BLaER1 treated with 17β-estradiol and CSF1 and Interleukin-3, amounts not matched to agents 10 nM and 100 nM (cell line): ENCODE results near the gene ACTR3.

Experiments used
- H3K27ac ChIP-seq, 11 experiments: shearing (Covaris generic); formaldehyde crosslinking; 2 replicates each; pipeline ENCODE4 v1.8.1; 2022
- H3K27me3 ChIP-seq, 11 experiments: shearing (Covaris generic); formaldehyde crosslinking; 2 replicates each; pipeline ENCODE4 v1.8.1; 2022
- H3K36me3 ChIP-seq, 11 experiments: shearing (Covaris generic); formaldehyde crosslinking; 2 replicates each; pipeline ENCODE4 v1.8.1; 2022
- H3K4me1 ChIP-seq, 10 experiments: shearing (Covaris generic); formaldehyde crosslinking; 2 replicates each; pipeline ENCODE4 v1.8.1; 2022
- H3K4me2 ChIP-seq, 11 experiments: shearing (Covaris generic); formaldehyde crosslinking; 2 replicates each; pipeline ENCODE4 v1.8.1; 2022
- H3K4me3 ChIP-seq, 10 experiments: shearing (Covaris generic); formaldehyde crosslinking; 2 replicates each; pipeline ENCODE4 v1.8.1; 2022
- H3K9ac ChIP-seq, 11 experiments: shearing (Covaris generic); formaldehyde crosslinking; 2 replicates each; pipeline ENCODE4 v1.8.1; 2022
- H3K9me3 ChIP-seq, 11 experiments: shearing (Covaris generic); formaldehyde crosslinking; replicated peaks in 1 of 11; 2 replicates each; pipeline ENCODE4 v1.8.1; 2022
- H4K20me1 ChIP-seq, 11 experiments: shearing (Covaris generic); formaldehyde crosslinking; 2 replicates each; pipeline ENCODE4 v1.8.1; 2022
- Cebpa-rat ChIP-seq, 11 experiments: shearing (Covaris generic); IDR thresholded peaks; 2 replicates each; pipeline ENCODE4 v1.8.1; 2022

The ACTR3 gene

GRCh38 chr2:113848758-113849415 lies 41.0 kb upstream of the ACTR3 start:
- Histone ChIP-seq H3K27me3 (no peaks in the 10 kb centered on the region), H3K9ac (no peak overlapping the region), H3K4me1 (peaks cover 0 to 18% (median 0%) of the 10 kb centered on the region in 10 experiments; a peak in 2 of 20 replicates), H3K4me3 (no peak overlapping the region), H3K9me3 (peaks cover 9 to 24% (median 17%) of the 10 kb centered on the region in 11 experiments; a peak in 21 of 22 replicates), H4K20me1 (no peaks in the 10 kb centered on the region), H3K4me2 (no peak overlapping the region), H3K36me3 (peaks cover 0 to 8% (median 0%) of the 10 kb centered on the region in 11 experiments; a peak in 3 of 22 replicates), H3K27ac (no peak overlapping the region)
- no peak for TF ChIP-seq Cebpa-rat (IDR thresholded peaks at IDR 0.05)

GRCh38 chr2:113850687-113851086 lies 39.2 kb upstream of the ACTR3 start:
- no peaks in the 10 kb centered on the region for H3K27me3 ChIP-seq
- no peaks in the 10 kb centered on the region for H4K20me1 ChIP-seq
- H3K4me3 ChIP-seq = no peak overlapping the region
- no peak overlapping the region for H3K9ac ChIP-seq
- peaks cover 0 to 3% (median 0%) of the 10 kb centered on the region in 11 experiments; a peak in 2 of 22 replicates for H3K36me3 ChIP-seq
- H3K9me3 ChIP-seq = peaks cover 4 to 15% (median 9%) of the 10 kb centered on the region in 11 experiments; a peak in 21 of 22 replicates
- no peak overlapping the region for H3K27ac ChIP-seq
- 0 out of 22 replicates have a peak overlapping the region, but pooled peaks of 1 of the 11 experiments have one; percentile 11 for H3K4me2 ChIP-seq
- no peak for TF ChIP-seq Cebpa-rat (IDR thresholded peaks at IDR 0.05)
- peaks cover 0 to 33% (median 7%) of the 10 kb centered on the region in 10 experiments; a peak in 14 of 20 replicates for H3K4me1 ChIP-seq

GRCh38 chr2:113851640-113852039 lies 38.2 kb upstream of the ACTR3 start:
- Histone ChIP-seq H3K9ac (no peak overlapping the region), H4K20me1 (no peaks in the 10 kb centered on the region)

GRCh38 chr2:113854208-113854607 lies 35.7 kb upstream of the ACTR3 start:
- Histone ChIP-seq H3K27me3 (no peaks in the 10 kb centered on the region), H3K9me3 (no peaks in the 10 kb centered on the region), H3K27ac (no peak overlapping the region), H4K20me1 (no peaks in the 10 kb centered on the region), H3K9ac (no peak overlapping the region), H3K36me3 (no peaks in the 10 kb centered on the region), H3K4me1 (peaks cover 20 to 60% (median 27%) of the 10 kb centered on the region in 10 experiments), H3K4me2 (peak overlapping the region in 1 of 11 experiments; percentile 63; a peak in 1 of 22 replicates), H3K4me3 (no peak overlapping the region)
- no peak for TF ChIP-seq Cebpa-rat (IDR thresholded peaks at IDR 0.05)

More at GRCh38 chr2:113851640-113852039, 38.2 kb upstream of the ACTR3 start:
- H3K4me1 ChIP-seq = peaks cover 0 to 36% (median 7%) of the 10 kb centered on the region in 10 experiments; a peak in 14 of 20 replicates
- no peak overlapping the region for H3K4me3 ChIP-seq
- no peak overlapping the region for H3K4me2 ChIP-seq
- H3K36me3 ChIP-seq = no peaks in the 10 kb centered on the region
- no peak overlapping the region for H3K27ac ChIP-seq
- H3K27me3 ChIP-seq = no peaks in the 10 kb centered on the region
- peaks cover 0 to 6% (median 0%) of the 10 kb centered on the region in 11 experiments; a peak in 4 of 22 replicates for H3K9me3 ChIP-seq
- TF ChIP-seq Cebpa-rat (IDR thresholded peaks at IDR 0.05) = no peak

GRCh38 chr2:113854970-113855740 lies 34.7 kb upstream of the ACTR3 start:
- Histone ChIP-seq H4K20me1 (no peaks in the 10 kb centered on the region), H3K9me3 (no peaks in the 10 kb centered on the region), H3K36me3 (no peaks in the 10 kb centered on the region), H3K27me3 (no peaks in the 10 kb centered on the region), H3K4me3 (no peak overlapping the region), H3K4me1 (peaks cover 29 to 69% (median 35%) of the 10 kb centered on the region in 10 experiments), H3K4me2 (peak overlapping the region in 5 of 11 experiments; percentile 7 to 63 (median 48); a peak in 7 of 22 replicates), H3K27ac (no peak overlapping the region), H3K9ac (no peak overlapping the region)
- no peak for TF ChIP-seq Cebpa-rat (IDR thresholded peaks at IDR 0.05)

- Histone ChIP-seq H4K20me1 (no peaks in the 10 kb centered on the region), H3K9me3 (no peaks in the 10 kb centered on the region), H3K9ac (peak overlapping the region in 2 of 11 experiments; percentile 73 to 77; a peak in 3 of 22 replicates), H3K4me3 (no peak overlapping the region), H3K27me3 (no peaks in the 10 kb centered on the region), H3K4me1 (peaks cover 41 to 88% (median 49%) of the 10 kb centered on the region in 10 experiments), H3K4me2 (peak overlapping the region; percentile 2 to 89 (median 58); a peak in 13 of 22 replicates), H3K36me3 (no peaks in the 10 kb centered on the region), H3K27ac (peak overlapping the region in 6 of 11 experiments; percentile 24 to 94 (median 84); a peak in 10 of 22 replicates)
- TF ChIP-seq Cebpa-rat (IDR thresholded peaks at IDR 0.05) = no peak
Observed at GRCh38 chr2:113857464-113857863, 32.4 kb upstream of the ACTR3 start.

GRCh38 chr2:113858764-113859163 lies 31.1 kb upstream of the ACTR3 start:
- Histone ChIP-seq H3K36me3 (no peaks in the 10 kb centered on the region), H3K4me1 (peaks cover 53 to 94% (median 61%) of the 10 kb centered on the region in 10 experiments), H3K4me2 (peak overlapping the region; percentile 54 to 89 (median 74)), H3K4me3 (peak overlapping the region in 2 of 10 experiments; percentile 20 to 28; a peak in 3 of 20 replicates), H3K27ac (peak overlapping the region; percentile 33 to 94 (median 63); a peak in 18 of 22 replicates), H4K20me1 (no peaks in the 10 kb centered on the region), H3K9me3 (no peaks in the 10 kb centered on the region), H3K27me3 (no peaks in the 10 kb centered on the region), H3K9ac (peak overlapping the region in 4 of 11 experiments; percentile 35 to 77 (median 73); a peak in 10 of 22 replicates)
- TF ChIP-seq Cebpa-rat (IDR thresholded peaks at IDR 0.05) = no peak

GRCh38 chr2:113861740-113862139 lies 28.1 kb upstream of the ACTR3 start:
- Histone ChIP-seq H3K4me3 (no peak overlapping the region), H3K27me3 (no peaks in the 10 kb centered on the region), H3K9me3 (no peaks in the 10 kb centered on the region), H3K27ac (0 out of 22 replicates have a peak overlapping the region, but pooled peaks of 1 of the 11 experiments have one; percentile 54), H3K4me2 (peak overlapping the region in 9 of 11 experiments; percentile 8 to 89 (median 44); a peak in 15 of 22 replicates), H3K4me1 (peaks cover 46 to 79% (median 59%) of the 10 kb centered on the region in 10 experiments), H4K20me1 (no peaks in the 10 kb centered on the region), H3K9ac (no peak overlapping the region), H3K36me3 (no peaks in the 10 kb centered on the region)
- TF ChIP-seq Cebpa-rat (IDR thresholded peaks at IDR 0.05) = no peak
